HepG2 (cell line): ENCODE measurements around the gene PSORS1C2. TPM values are rescaled to one million over a fixed set of nuclear protein-coding genes. Genes with fewer than 3 reads are reported as not detected.

Experiments
- CHCHD3 ChIP-seq: sonication (generic); formaldehyde crosslinking; IDR thresholded peaks from 2 replicates; pipeline ENCODE4 v1.8.0; 2022; ENCODE audit warnings: mild to moderate bottlenecking, missing genetic modification reagents, moderate library complexity
- HNRNPL ChIP-seq: fragments of 200-400 bp; formaldehyde crosslinking; IDR thresholded peaks from 2 replicates; pipeline ENCODE4 v1.6.1; 2017; ENCODE audit warnings: mild to moderate bottlenecking, low read depth, low read length
- PCBP2 ChIP-seq: fragments of 200-400 bp; formaldehyde crosslinking; optimal IDR thresholded peaks from 2 replicates; pipeline ENCODE3; 2018; ENCODE audit warnings: low read length, low read depth; ENCODE audit not compliant: poor library complexity, severe bottlenecking
- ZBTB7A ChIP-seq: sonication (generic); formaldehyde crosslinking; IDR thresholded peaks from 2 replicates; pipeline ENCODE4 v1.8.0; 2022; ENCODE audit warnings: mild to moderate bottlenecking, missing genetic modification reagents
- ZNF407 ChIP-seq: sonication (generic); formaldehyde crosslinking; IDR thresholded peaks from one replicate; pipeline ENCODE4 v1.5.1; 2020; ENCODE audit warnings: mild to moderate bottlenecking, missing genetic modification reagents; ENCODE audit errors: not compliant biosample characterization
- polyA plus RNA-seq, 8 experiments: library from polyadenylated mRNA; depleted of rRNA in 3 of 8; stranded (reverse) in 7 of 8; unstranded in 1 of 8; fragments of >200 nt; fragmentation: Illumina TruSeq in 4 of 8; extraction: Trizol in 4 of 8; gene quantifications; 2 replicates each; pipeline versions ENCODE4 v1.2.1 to v1.2.3, GENCODE V29; 2011 to 2016; ENCODE audit warnings: low read depth in 4 of 8, missing spikeins in 1 of 8, mixed read lengths in 1 of 8; ENCODE audit not compliant: insufficient read depth in 1 of 8
- total RNA-seq, 5 experiments: library from RNA; depleted of rRNA; stranded (reverse); fragments of >200 nt; fragmentation: Illumina TruSeq; extraction: Trizol; gene quantifications; 2 replicates each; pipeline ENCODE4 v1.2.3, GENCODE V29; 2016; ENCODE audit warnings: low read depth in 1 of 5

Gene PSORS1C2
- total and polyA plus RNA-seq, 2 of the 13 experiments (the other 11 are each of a cell fraction or from before 2014, with no cell fraction given), result not detected

- TF ChIP-seq ZNF407 (CRISPR knock-in tag), result no peak
- TF ChIP-seq ZBTB7A (CRISPR knock-in tag), result no peak
- no peak for TF ChIP-seq PCBP2
- no peak for TF ChIP-seq CHCHD3 (CRISPR knock-in tag)
- TF ChIP-seq HNRNPL, result no peak
These were observed 37.1 kb upstream of the PSORS1C2 start (continued) for GRCh38 chr6:31175971-31176370.
